Fibroblast of lung (primary cell): Measurements from ENCODE around the gene ZNF474. TPM values are rescaled to one million over a fixed set of nuclear protein-coding genes. Genes with fewer than 3 reads are reported as not detected.

ENCODE experiments used
- DNase-seq, 2 donors: peaks; one replicate each; pipeline versions ENCODE4 v3.0.0 to v3.0.0-alpha.2; 2010; ENCODE audit warnings: low read depth in 2 of 2
- H2AFZ ChIP-seq: 2 replicates; pipeline ENCODE4 v1.5.1; 2012; ENCODE audit warnings: low read length, control low read depth, inconsistent platforms
- H3K27ac ChIP-seq: 2 replicates; pipeline ENCODE4 v1.5.1; 2011; ENCODE audit warnings: low read length, control low read depth; ENCODE audit not compliant: insufficient read depth
- H3K27me3 ChIP-seq: 2 replicates; pipeline ENCODE4 v1.5.1; 2011; ENCODE audit warnings: mild to moderate bottlenecking, low read length; ENCODE audit not compliant: control insufficient read depth, insufficient read depth
- H3K36me3 ChIP-seq: 2 replicates; pipeline ENCODE4 v1.5.1; 2011; ENCODE audit warnings: low read length; ENCODE audit not compliant: control insufficient read depth, insufficient read depth
- H3K4me1 ChIP-seq: 2 replicates; pipeline ENCODE4 v1.5.1; 2011; ENCODE audit warnings: low read length; ENCODE audit not compliant: control insufficient read depth, insufficient read depth; ENCODE audit errors: extremely low read depth
- H3K4me2 ChIP-seq: 2 replicates; pipeline ENCODE4 v1.5.1; 2011; ENCODE audit warnings: low read length, control low read depth; ENCODE audit not compliant: insufficient read depth; ENCODE audit errors: extremely low read depth
- H3K4me3 ChIP-seq, 4 experiments: fragments of 200-600 bp in 1 of 4; sonication (generic) in 1 of 4; replicated peaks in 1 of 4; 2 replicates each; pipeline ENCODE4 v1.5.1; 2011 to 2016; ENCODE audit warnings: low read length in 4 of 4, low read depth in 3 of 4, mild to moderate bottlenecking in 3 of 4, control low read depth in 2 of 4, inconsistent platforms in 1 of 4, mixed read lengths in 1 of 4; ENCODE audit not compliant: insufficient read depth in 1 of 4; ENCODE audit errors: control extremely low read depth in 1 of 4
- H3K79me2 ChIP-seq: 2 replicates; pipeline ENCODE4 v1.5.1; 2012; ENCODE audit warnings: mild to moderate bottlenecking, low read length, inconsistent platforms; ENCODE audit not compliant: control insufficient read depth, insufficient read depth
- H3K9ac ChIP-seq: 2 replicates; pipeline ENCODE4 v1.5.1; 2011; ENCODE audit warnings: mild to moderate bottlenecking, low read length, control low read depth; ENCODE audit not compliant: insufficient read depth
- H3K9me3 ChIP-seq: 2 replicates; pipeline ENCODE4 v1.5.1; 2012; ENCODE audit warnings: low read depth, low read length; ENCODE audit not compliant: control insufficient read depth, insufficient read depth
- H4K20me1 ChIP-seq: 2 replicates; pipeline ENCODE4 v1.5.1; 2011; ENCODE audit warnings: low read length; ENCODE audit not compliant: control insufficient read depth, insufficient read depth; ENCODE audit errors: extremely low read depth
- EZH2 ChIP-seq: IDR thresholded peaks from 2 replicates; pipeline ENCODE4 v1.5.1; 2012; ENCODE audit warnings: low read length, control low read depth, mild to moderate bottlenecking; ENCODE audit errors: missing control alignments
- polyA plus RNA-seq, 2 donors: library from polyadenylated mRNA; depleted of rRNA in 1 of 2; stranded (reverse) in 1 of 2; unstranded in 1 of 2; fragments of >200 nt; gene quantifications; 2 replicates each; pipeline ENCODE4 v1.2.1, GENCODE V29; 2011 to 2012; ENCODE audit warnings: missing spikeins in 1 of 2
- total RNA-seq: library from RNA; depleted of rRNA; stranded (reverse); fragments of >200 nt; gene quantifications from 2 replicates; pipeline ENCODE4 v1.2.1, GENCODE V29; 2014
- TF ChIP-seq, protein P1 (sequence below), 2 donors: IDR thresholded peaks in 1 of 2; conservative IDR thresholded peaks in 1 of 2; 1 replicate in 1 of 2; 2 replicates in 1 of 2; pipeline ENCODE4 v1.5.1; 2011 to 2012; ENCODE audit warnings: low read length in 2 of 2, control low read depth in 1 of 2, inconsistent platforms in 1 of 2, low read depth in 1 of 2, mild to moderate bottlenecking in 1 of 2

Gene ZNF474
- total and polyA plus RNA-seq, 2 donors (not counting 1 experiment from before 2014, with no cell fraction given) = 0.17 to 0.20 TPM

DNA sequence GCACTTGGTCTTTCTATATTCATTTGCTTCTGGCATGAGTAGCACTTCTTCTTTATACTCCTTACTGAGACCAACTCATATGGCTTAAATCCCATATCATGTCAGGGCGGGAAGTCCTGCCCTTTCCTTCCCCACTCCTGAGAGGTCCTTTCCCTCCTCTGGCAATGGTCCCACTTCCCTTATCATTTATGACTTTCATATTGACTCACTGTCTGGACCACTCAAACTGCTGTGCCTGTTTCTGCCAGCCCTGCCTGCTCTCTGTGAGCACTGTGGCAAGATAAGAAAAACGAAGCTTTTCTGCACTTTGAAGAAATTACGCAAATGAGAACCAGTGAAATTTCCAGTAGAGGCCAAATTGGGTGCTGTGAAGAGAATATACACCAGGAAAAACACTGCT, 58.1 kb downstream of the ZNF474 start:
- H3K27ac ChIP-seq = no peak overlapping the region
- no peak overlapping the region for H3K4me3 ChIP-seq
- H3K79me2 ChIP-seq = no peaks in the 10 kb centered on the region
- H3K9me3 ChIP-seq = no peaks in the 10 kb centered on the region
- H3K27me3 ChIP-seq = no peaks in the 10 kb centered on the region
- no peak overlapping the region for H3K9ac ChIP-seq
- no peak overlapping the region for H2AFZ ChIP-seq
- H3K36me3 ChIP-seq = no peaks in the 10 kb centered on the region
- peaks cover 14% of the 10 kb centered on the region for H3K4me1 ChIP-seq
- H3K4me2 ChIP-seq = no peak overlapping the region
- DNase-seq = peak in 1 of 2 donors; percentile 62
- H4K20me1 ChIP-seq = no peaks in the 10 kb centered on the region
- no peak for TF ChIP-seq EZH2
- TF ChIP-seq, protein P1, sequence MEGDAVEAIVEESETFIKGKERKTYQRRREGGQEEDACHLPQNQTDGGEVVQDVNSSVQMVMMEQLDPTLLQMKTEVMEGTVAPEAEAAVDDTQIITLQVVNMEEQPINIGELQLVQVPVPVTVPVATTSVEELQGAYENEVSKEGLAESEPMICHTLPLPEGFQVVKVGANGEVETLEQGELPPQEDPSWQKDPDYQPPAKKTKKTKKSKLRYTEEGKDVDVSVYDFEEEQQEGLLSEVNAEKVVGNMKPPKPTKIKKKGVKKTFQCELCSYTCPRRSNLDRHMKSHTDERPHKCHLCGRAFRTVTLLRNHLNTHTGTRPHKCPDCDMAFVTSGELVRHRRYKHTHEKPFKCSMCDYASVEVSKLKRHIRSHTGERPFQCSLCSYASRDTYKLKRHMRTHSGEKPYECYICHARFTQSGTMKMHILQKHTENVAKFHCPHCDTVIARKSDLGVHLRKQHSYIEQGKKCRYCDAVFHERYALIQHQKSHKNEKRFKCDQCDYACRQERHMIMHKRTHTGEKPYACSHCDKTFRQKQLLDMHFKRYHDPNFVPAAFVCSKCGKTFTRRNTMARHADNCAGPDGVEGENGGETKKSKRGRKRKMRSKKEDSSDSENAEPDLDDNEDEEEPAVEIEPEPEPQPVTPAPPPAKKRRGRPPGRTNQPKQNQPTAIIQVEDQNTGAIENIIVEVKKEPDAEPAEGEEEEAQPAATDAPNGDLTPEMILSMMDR (conservative IDR thresholded peaks at IDR 0.05 in 1 of 2, IDR thresholded peaks at IDR 0.05 in 1 of 2; ENCODE audit: low read depth in 1 of 2, low read length in 2 of 2) = no peak

DNA sequence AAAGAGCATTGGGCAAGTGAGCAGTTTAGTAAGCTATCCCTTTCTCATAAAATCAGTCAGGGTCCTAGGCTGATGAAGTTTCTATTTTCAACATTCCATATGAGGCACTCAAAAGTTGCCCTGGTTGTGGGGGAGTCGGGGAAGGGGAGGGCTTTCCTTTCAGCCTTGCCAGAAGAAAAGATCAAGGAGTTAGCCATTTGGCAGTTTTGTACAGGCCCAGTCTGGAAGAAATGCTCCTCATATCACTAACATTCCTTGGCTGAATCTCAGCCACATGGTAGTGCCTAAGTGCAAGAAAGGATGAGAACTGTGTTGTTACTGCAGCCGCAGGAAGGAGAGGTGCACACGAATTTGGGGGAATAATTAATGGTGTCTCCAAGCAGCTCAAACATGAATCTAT, 60.8 kb downstream of the ZNF474 start:
- peak in 1 of 2 donors; percentile 42 for DNase-seq
- Histone ChIP-seq H3K9me3 (no peaks in the 10 kb centered on the region), H3K9ac (no peak overlapping the region), H3K27me3 (no peaks in the 10 kb centered on the region), H3K79me2 (no peaks in the 10 kb centered on the region), H3K4me3 (no peak overlapping the region), H3K4me2 (no peak overlapping the region), H4K20me1 (no peaks in the 10 kb centered on the region), H2AFZ (no peak overlapping the region), H3K27ac (no peak overlapping the region), H3K4me1 (no peaks in the 10 kb centered on the region), H3K36me3 (no peaks in the 10 kb centered on the region)
- TF ChIP-seq EZH2 = no peak
- TF ChIP-seq, protein P1 (conservative IDR thresholded peaks at IDR 0.05 in 1 of 2, IDR thresholded peaks at IDR 0.05 in 1 of 2; ENCODE audit: low read depth in 1 of 2, low read length in 2 of 2) = no peak

- H2AFZ ChIP-seq = peak overlapping the region; percentile 34
- no peaks in the 10 kb centered on the region for H3K27me3 ChIP-seq
- no peaks in the 10 kb centered on the region for H3K9me3 ChIP-seq
- peak overlapping the region in 1 of 4 experiments; percentile 8 for H3K4me3 ChIP-seq
- DNase-seq = peak; percentile 58 to 81
- no peaks in the 10 kb centered on the region for H4K20me1 ChIP-seq
- no peak overlapping the region for H3K27ac ChIP-seq
- TF ChIP-seq, protein P1 (conservative IDR thresholded peaks at IDR 0.05 in 1 of 2, IDR thresholded peaks at IDR 0.05 in 1 of 2; ENCODE audit: low read depth in 1 of 2, low read length in 2 of 2) = peak; percentile 52 to 67
- TF ChIP-seq EZH2 = no peak
- H3K79me2 ChIP-seq = no peaks in the 10 kb centered on the region
- H3K4me2 ChIP-seq = no peak overlapping the region
- no peaks in the 10 kb centered on the region for H3K36me3 ChIP-seq
- H3K9ac ChIP-seq = no peak overlapping the region
- no peaks in the 10 kb centered on the region for H3K4me1 ChIP-seq
Observed at GRCh38 chr5:122192497-122193496, 63.5 kb downstream of the ZNF474 start.
